ENCODE data around the gene TVP23C.

Gene TVP23C

GRCh38 chr17:15490634-15491261 is 72.5 kb downstream of the TVP23C start:
- H3K27me3 Mint-ChIP-seq (ENCODE audit: low read depth): no peaks in the 10 kb centered on the region
- peaks cover 23% of the 10 kb centered on the region for H3K4me1 Mint-ChIP-seq
- H3K27ac Mint-ChIP-seq: peak overlapping the region in 2 of 3 experiments; percentile 33 to 58
- no peaks in the 10 kb centered on the region for H3K9me3 Mint-ChIP-seq
- H3K4me3 Mint-ChIP-seq: no peak overlapping the region
- TF ChIP-seq CTCF (IDR thresholded peaks at IDR 0.05; ENCODE audit: unreplicated experiment in 3 of 3): no peak
- peaks cover 63% of the 10 kb centered on the region for H3K36me3 Mint-ChIP-seq (ENCODE audit: low read depth)

GRCh38 chr17:15488557-15488956 is 74.7 kb downstream of the TVP23C start:
- TF ChIP-seq CTCF (IDR thresholded peaks at IDR 0.05; ENCODE audit: unreplicated experiment in 3 of 3): no peak
- no peak overlapping the region for H3K4me3 Mint-ChIP-seq
- no peak overlapping the region for H3K27ac Mint-ChIP-seq
- peaks cover 12% of the 10 kb centered on the region for H3K4me1 Mint-ChIP-seq
- H3K27me3 Mint-ChIP-seq (ENCODE audit: low read depth): no peaks in the 10 kb centered on the region
- peaks cover 60% of the 10 kb centered on the region for H3K36me3 Mint-ChIP-seq (ENCODE audit: low read depth)
- H3K9me3 Mint-ChIP-seq: no peaks in the 10 kb centered on the region

- no peak for TF ChIP-seq CTCF (IDR thresholded peaks at IDR 0.05; ENCODE audit: unreplicated experiment in 3 of 3)
- Mint-ChIP-seq H3K4me1 (peaks cover 11% of the 10 kb centered on the region), H3K27ac (no peak overlapping the region), H3K27me3 (ENCODE audit: low read depth) (no peaks in the 10 kb centered on the region), H3K9me3 (no peaks in the 10 kb centered on the region), H3K4me3 (no peak overlapping the region), H3K36me3 (ENCODE audit: low read depth) (peaks cover 58% of the 10 kb centered on the region)
Observed at GRCh38 chr17:15485045-15485444, 78.2 kb downstream of the TVP23C start.

- no peak for TF ChIP-seq CTCF (IDR thresholded peaks at IDR 0.05; ENCODE audit: unreplicated experiment in 3 of 3)
- Mint-ChIP-seq H3K27me3 (ENCODE audit: low read depth) (no peaks in the 10 kb centered on the region), H3K4me3 (no peak overlapping the region), H3K4me1 (peaks cover 17% of the 10 kb centered on the region), H3K9me3 (no peaks in the 10 kb centered on the region), H3K36me3 (ENCODE audit: low read depth) (peaks cover 58% of the 10 kb centered on the region), H3K27ac (no peak overlapping the region)
Observed at GRCh38 chr17:15483431-15483830, 79.9 kb downstream of the TVP23C start.

- no peaks in the 10 kb centered on the region for H3K9me3 Mint-ChIP-seq
- TF ChIP-seq CTCF (IDR thresholded peaks at IDR 0.05; ENCODE audit: unreplicated experiment in 3 of 3): no peak
- no peaks in the 10 kb centered on the region for H3K27me3 Mint-ChIP-seq (ENCODE audit: low read depth)
- H3K27ac Mint-ChIP-seq: no peak overlapping the region
- H3K36me3 Mint-ChIP-seq (ENCODE audit: low read depth): peaks cover 49% of the 10 kb centered on the region
- H3K4me1 Mint-ChIP-seq: peaks cover 17% of the 10 kb centered on the region
- H3K4me3 Mint-ChIP-seq: no peak overlapping the region
Observed at GRCh38 chr17:15482476-15482875, 80.8 kb downstream of the TVP23C start.

- Mint-ChIP-seq H3K27me3 (ENCODE audit: low read depth) (no peaks in the 10 kb centered on the region), H3K36me3 (ENCODE audit: low read depth) (peaks cover 52% of the 10 kb centered on the region), H3K9me3 (no peaks in the 10 kb centered on the region), H3K27ac (no peak overlapping the region), H3K4me3 (no peak overlapping the region), H3K4me1 (peaks cover 17% of the 10 kb centered on the region)
- TF ChIP-seq CTCF (IDR thresholded peaks at IDR 0.05; ENCODE audit: unreplicated experiment in 3 of 3): no peak
Observed at GRCh38 chr17:15481481-15481880, 81.8 kb downstream of the TVP23C start.

Data from nephron (organoid).